GM12865 (cell line): Measurements from ENCODE around the gene COA1.
"Not testable (repeated sequence)": the region's sequence is repeated elsewhere in the genome, so short reads cannot be mapped to it uniquely, and the experiment has no call there.

Experiments
- DNase-seq: peaks from one replicate; pipeline ENCODE4 v3.0.0; 2010; ENCODE audit warnings: low read depth
- H3K4me3 ChIP-seq: 2 replicates; pipeline ENCODE4 v1.5.1; 2011; ENCODE audit warnings: mild to moderate bottlenecking, low read depth, low read length, control low read depth
- CTCF ChIP-seq: IDR thresholded peaks from 2 replicates; pipeline ENCODE4 v1.5.1; 2011; ENCODE audit warnings: low read length, control low read depth, low read depth, inconsistent platforms; ENCODE audit not compliant: insufficient read depth; ENCODE audit errors: missing control alignments

Gene COA1

GRCh38 chr7:43686991-43687390 is 42.3 kb downstream of the COA1 start:
- H3K4me3 ChIP-seq, result no peak overlapping the region
- DNase-seq, result no peak
- no peak for TF ChIP-seq CTCF

- no peak for TF ChIP-seq CTCF
- H3K4me3 ChIP-seq, result no peak overlapping the region
- DNase-seq, result no peak
Measured at GRCh38 chr7:43680736-43681135, 48.6 kb downstream of the COA1 start.

GRCh38 chr7:43679210-43680068 is 49.9 kb downstream of the COA1 start:
- DNase-seq, result peak; percentile 59
- TF ChIP-seq CTCF, result no peak
- no peak overlapping the region for H3K4me3 ChIP-seq

GRCh38 chr7:43678315-43678714 is 51.0 kb downstream of the COA1 start:
- no peak overlapping the region for H3K4me3 ChIP-seq
- TF ChIP-seq CTCF, result no peak
- no peak for DNase-seq

GRCh38 chr7:43677864-43678263 is 51.5 kb downstream of the COA1 start:
- H3K4me3 ChIP-seq, result no peak overlapping the region
- DNase-seq, result no peak
- TF ChIP-seq CTCF, result no peak

- DNase-seq, result no peak
- no peak overlapping the region for H3K4me3 ChIP-seq
- no peak for TF ChIP-seq CTCF
Measured at GRCh38 chr7:43674559-43675436, 54.5 kb downstream of the COA1 start.

- not testable (repeated sequence) for H3K4me3 ChIP-seq, DNase-seq
Measured at GRCh38 chr7:43673243-43673976, 55.9 kb downstream of the COA1 start.
